DMS153 (cell line): Measurements from ENCODE around the gene PLVAP.

Experiments
- DNase-seq: peaks from one replicate; lab custom pipeline; 2025; lab: John Stamatoyannopoulos, UW

Gene PLVAP

DNA sequence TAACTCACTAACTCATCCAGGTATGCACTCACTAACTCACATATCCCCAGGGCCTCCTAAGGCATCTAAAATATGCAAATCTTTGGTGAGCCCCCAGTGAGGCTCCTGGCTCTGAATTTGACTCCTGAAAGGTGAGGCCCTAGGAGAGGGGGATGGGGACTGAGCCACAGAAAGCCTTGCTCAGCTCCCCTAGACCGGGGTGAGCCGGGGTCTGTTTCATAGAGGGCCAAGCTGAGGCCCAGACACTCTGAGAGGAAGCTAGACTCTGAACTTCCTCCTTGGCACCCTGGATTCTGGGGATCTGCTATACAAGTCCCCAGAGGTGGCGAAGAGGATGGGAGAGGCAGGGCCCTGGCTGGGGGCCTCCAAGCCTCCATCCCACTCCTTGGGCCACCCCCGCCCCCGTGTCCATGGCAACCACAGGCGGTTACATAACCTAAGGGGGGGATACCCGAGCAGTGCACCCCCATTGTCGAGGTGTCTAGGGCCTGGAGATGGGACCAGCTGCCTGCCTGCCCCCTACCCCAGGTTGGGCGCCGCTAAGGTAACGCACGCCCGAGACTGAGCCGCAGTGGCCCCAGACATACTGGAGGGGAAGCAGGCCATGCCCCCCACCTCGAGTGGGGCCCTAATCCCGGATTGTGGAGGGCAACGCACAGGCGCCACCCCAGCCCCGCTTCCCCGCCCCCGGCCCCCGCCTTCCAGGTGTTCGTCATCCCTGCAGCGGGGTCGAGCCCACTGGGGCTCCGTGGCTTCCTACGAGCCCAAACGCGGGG, 74.6 kb downstream of the PLVAP start:
- no peak for DNase-seq
